Measurements from ENCODE around the gene CPNE6.

CPNE6 gene

DNA sequence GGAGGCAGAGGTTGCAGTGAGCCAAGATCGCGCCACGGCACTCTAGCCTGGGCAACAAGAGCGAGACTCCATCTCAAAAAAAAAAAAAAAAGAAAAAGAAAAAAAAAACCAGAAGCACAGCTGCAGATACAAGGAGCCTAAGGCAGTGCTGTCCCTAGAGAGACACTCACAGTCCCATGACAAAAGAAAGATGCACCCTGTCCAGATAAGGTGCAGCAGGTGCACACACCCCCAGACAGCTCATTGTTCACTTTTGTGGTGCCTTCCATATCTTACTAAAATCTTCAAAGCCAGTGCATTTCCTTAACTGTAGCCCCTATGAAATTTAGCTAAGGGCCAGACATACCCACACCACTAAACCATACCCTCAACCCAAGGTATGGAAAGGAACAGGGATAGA, 51.1 kb downstream of the CPNE6 start:
- no peak overlapping the region for H2BK5ac ChIP-seq (ENCODE audit: low read length)
- H3K79me2 ChIP-seq (ENCODE audit: control insufficient read depth, insufficient read depth, low read length), result no peaks in the 10 kb centered on the region
- WGBS (ENCODE audit: extremely low coverage, insufficient coverage, low lambda C conversion rate), result no CpG with 5 or more reads among the region's 4 CpGs
- no peak overlapping the region for H3K4me2 ChIP-seq (ENCODE audit: low read length)
- no peak overlapping the region for H2BK15ac ChIP-seq (replicated peaks; ENCODE audit: low read depth)
- no peaks in the 10 kb centered on the region for H3K27me3 ChIP-seq (ENCODE audit: insufficient read depth, low read length, poor library complexity)
- no peak overlapping the region for H3K4me3 ChIP-seq (ENCODE audit: low read length)
- no peak overlapping the region for H2AK5ac ChIP-seq (ENCODE audit: low read length)
- no peak overlapping the region for H4K5ac ChIP-seq (ENCODE audit: low read length)
- no peak overlapping the region for H3K9ac ChIP-seq (ENCODE audit: low read length)
- H3K27ac ChIP-seq (ENCODE audit: low read depth, low read length), result no peak overlapping the region
- no peaks in the 10 kb centered on the region for H3K4me1 ChIP-seq (ENCODE audit: control insufficient read depth, low read depth, low read length)
- H3K79me1 ChIP-seq (ENCODE audit: low read length), result no peaks in the 10 kb centered on the region
- no peak overlapping the region for H3K56ac ChIP-seq (ENCODE audit: low read length)
- H3K36me3 ChIP-seq (ENCODE audit: control insufficient read depth, insufficient read depth, low read length), result peaks cover 1% of the 10 kb centered on the region
- no peak overlapping the region for H3K18ac ChIP-seq (ENCODE audit: low read length)
- no peak overlapping the region for H2BK120ac ChIP-seq (ENCODE audit: low read depth, low read length)
- H4K8ac ChIP-seq (ENCODE audit: low read depth, low read length), result no peak overlapping the region
- no peak overlapping the region for H3K4ac ChIP-seq (ENCODE audit: low read depth, low read length)
- no peak for DNase-seq
- no peak overlapping the region for H3K23ac ChIP-seq (ENCODE audit: low read length)

- Histone ChIP-seq H3K36me3 (ENCODE audit: control insufficient read depth, insufficient read depth, low read length) (peaks cover 1% of the 10 kb centered on the region), H3K4ac (ENCODE audit: low read depth, low read length) (no peak overlapping the region), H3K56ac (ENCODE audit: low read length) (no peak overlapping the region), H3K4me1 (ENCODE audit: control insufficient read depth, low read depth, low read length) (no peaks in the 10 kb centered on the region), H4K8ac (ENCODE audit: low read depth, low read length) (no peak overlapping the region), H3K18ac (ENCODE audit: low read length) (no peak overlapping the region), H3K27ac (ENCODE audit: low read depth, low read length) (no peak overlapping the region), H3K4me2 (ENCODE audit: low read length) (no peak overlapping the region), H3K27me3 (ENCODE audit: insufficient read depth, low read length, poor library complexity) (no peaks in the 10 kb centered on the region), H3K79me1 (ENCODE audit: low read length) (no peaks in the 10 kb centered on the region), H2BK15ac (replicated peaks; ENCODE audit: low read depth) (no peak overlapping the region), H3K4me3 (ENCODE audit: low read length) (no peak overlapping the region), H4K5ac (ENCODE audit: low read length) (no peak overlapping the region), H3K23ac (ENCODE audit: low read length) (no peak overlapping the region), H2AK5ac (ENCODE audit: low read length) (no peak overlapping the region), H3K9ac (ENCODE audit: low read length) (no peak overlapping the region), H2BK120ac (ENCODE audit: low read depth, low read length) (no peak overlapping the region), H2BK5ac (ENCODE audit: low read length) (no peak overlapping the region), H3K79me2 (ENCODE audit: control insufficient read depth, insufficient read depth, low read length) (no peaks in the 10 kb centered on the region)
- no CpG with 5 or more reads among the region's 8 CpGs for WGBS (ENCODE audit: extremely low coverage, insufficient coverage, low lambda C conversion rate)
- DNase-seq, result no peak
Observed at GRCh38 chr14:24122898-24123297, 51.5 kb downstream of the CPNE6 start.

DNA sequence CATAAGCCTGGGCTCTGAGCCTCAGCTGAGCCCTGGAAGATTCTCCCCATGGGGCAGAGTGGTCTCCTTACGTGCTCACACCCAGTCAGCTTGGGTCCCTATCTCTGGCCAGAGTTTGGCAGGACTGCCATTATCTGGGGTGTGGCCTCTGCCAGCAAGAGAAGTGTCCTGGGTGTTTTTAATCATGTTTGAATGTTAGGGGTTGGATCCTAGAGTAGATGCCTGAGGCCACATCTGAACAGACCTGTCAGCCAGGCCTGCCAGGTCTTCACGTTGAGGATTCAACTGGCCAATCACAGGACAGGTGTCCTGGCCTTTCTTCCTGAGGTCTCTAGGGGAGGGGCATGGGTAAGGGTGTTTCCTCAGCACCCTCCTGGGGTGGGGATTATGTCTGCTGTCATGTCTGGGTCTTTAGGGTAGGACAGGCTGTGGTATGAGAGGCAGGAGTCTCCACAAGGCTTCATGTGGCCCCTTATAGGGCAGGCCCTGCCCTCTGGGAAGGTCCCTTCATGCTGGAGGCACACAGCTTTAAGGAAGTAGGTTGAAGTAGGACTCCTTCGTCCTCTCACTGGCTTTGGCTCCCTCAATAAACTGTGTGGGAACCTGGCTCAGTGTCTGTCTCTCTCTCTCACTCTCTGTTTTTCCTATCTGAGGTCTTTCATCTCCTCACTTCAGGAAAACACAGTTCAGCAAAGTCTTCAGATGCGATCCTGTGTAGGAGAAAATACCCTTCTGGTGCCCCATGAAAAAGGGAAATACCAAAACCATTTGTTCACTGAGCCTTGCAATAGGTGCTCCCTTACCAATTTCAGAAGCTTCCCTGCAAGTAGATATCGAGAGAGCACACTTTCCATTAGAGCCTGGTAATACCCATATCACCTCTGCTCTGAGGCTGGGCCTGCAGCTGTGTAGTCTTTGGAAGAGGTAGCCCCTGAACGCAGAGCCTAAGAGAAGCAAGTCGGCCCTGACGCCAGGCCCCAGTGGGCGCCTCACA, 52.4 kb downstream of the CPNE6 start:
- H3K79me2 ChIP-seq (ENCODE audit: control insufficient read depth, insufficient read depth, low read length), result no peaks in the 10 kb centered on the region
- no peak overlapping the region for H3K56ac ChIP-seq (ENCODE audit: low read length)
- H3K23ac ChIP-seq (ENCODE audit: low read length), result no peak overlapping the region
- H3K4ac ChIP-seq (ENCODE audit: low read depth, low read length), result no peak overlapping the region
- no peak overlapping the region for H3K18ac ChIP-seq (ENCODE audit: low read length)
- no peak overlapping the region for H4K8ac ChIP-seq (ENCODE audit: low read depth, low read length)
- WGBS (ENCODE audit: extremely low coverage, insufficient coverage, low lambda C conversion rate), result no CpG with 5 or more reads among the region's 9 CpGs
- no peak overlapping the region for H2AK5ac ChIP-seq (ENCODE audit: low read length)
- DNase-seq, result no peak
- no peaks in the 10 kb centered on the region for H3K79me1 ChIP-seq (ENCODE audit: low read length)
- no peak overlapping the region for H2BK15ac ChIP-seq (replicated peaks; ENCODE audit: low read depth)
- no peak overlapping the region for H4K5ac ChIP-seq (ENCODE audit: low read length)
- no peak overlapping the region for H2BK120ac ChIP-seq (ENCODE audit: low read depth, low read length)
- H3K27ac ChIP-seq (ENCODE audit: low read depth, low read length), result no peak overlapping the region
- H3K4me1 ChIP-seq (ENCODE audit: control insufficient read depth, low read depth, low read length), result no peaks in the 10 kb centered on the region
- no peaks in the 10 kb centered on the region for H3K27me3 ChIP-seq (ENCODE audit: insufficient read depth, low read length, poor library complexity)
- H3K4me2 ChIP-seq (ENCODE audit: low read length), result no peak overlapping the region
- no peak overlapping the region for H2BK5ac ChIP-seq (ENCODE audit: low read length)
- peaks cover 1% of the 10 kb centered on the region for H3K36me3 ChIP-seq (ENCODE audit: control insufficient read depth, insufficient read depth, low read length)
- H3K9ac ChIP-seq (ENCODE audit: low read length), result no peak overlapping the region
- no peak overlapping the region for H3K4me3 ChIP-seq (ENCODE audit: low read length)

GRCh38 chr14:24126939-24127338, 55.6 kb downstream of the CPNE6 start:
- H3K23ac ChIP-seq (ENCODE audit: low read length), result no peak overlapping the region
- no peak overlapping the region for H3K56ac ChIP-seq (ENCODE audit: low read length)
- H3K4me3 ChIP-seq (ENCODE audit: low read length), result no peak overlapping the region
- H4K8ac ChIP-seq (ENCODE audit: low read depth, low read length), result no peak overlapping the region
- H3K4ac ChIP-seq (ENCODE audit: low read depth, low read length), result no peak overlapping the region
- H3K27me3 ChIP-seq (ENCODE audit: insufficient read depth, low read length, poor library complexity), result no peaks in the 10 kb centered on the region
- H2AK5ac ChIP-seq (ENCODE audit: low read length), result no peak overlapping the region
- H2BK5ac ChIP-seq (ENCODE audit: low read length), result no peak overlapping the region
- no peak overlapping the region for H4K5ac ChIP-seq (ENCODE audit: low read length)
- H2BK120ac ChIP-seq (ENCODE audit: low read depth, low read length), result no peak overlapping the region
- no peak overlapping the region for H3K9ac ChIP-seq (ENCODE audit: low read length)
- H2BK15ac ChIP-seq (replicated peaks; ENCODE audit: low read depth), result no peak overlapping the region
- H3K27ac ChIP-seq (ENCODE audit: low read depth, low read length), result no peak overlapping the region
- H3K79me2 ChIP-seq (ENCODE audit: control insufficient read depth, insufficient read depth, low read length), result no peaks in the 10 kb centered on the region
- no peak overlapping the region for H3K4me2 ChIP-seq (ENCODE audit: low read length)
- H3K79me1 ChIP-seq (ENCODE audit: low read length), result no peaks in the 10 kb centered on the region
- no peak overlapping the region for H3K18ac ChIP-seq (ENCODE audit: low read length)
- H3K36me3 ChIP-seq (ENCODE audit: control insufficient read depth, insufficient read depth, low read length), result peaks cover 1% of the 10 kb centered on the region
- DNase-seq, result no peak
- H3K4me1 ChIP-seq (ENCODE audit: control insufficient read depth, low read depth, low read length), result no peaks in the 10 kb centered on the region

GRCh38 chr14:24127673-24128072, 56.3 kb downstream of the CPNE6 start:
- H3K18ac ChIP-seq (ENCODE audit: low read length), result no peak overlapping the region
- no peak overlapping the region for H3K27ac ChIP-seq (ENCODE audit: low read depth, low read length)
- no peak overlapping the region for H2BK5ac ChIP-seq (ENCODE audit: low read length)
- WGBS (ENCODE audit: extremely low coverage, insufficient coverage, low lambda C conversion rate), result no CpG with 5 or more reads among the region's 2 CpGs
- H2BK120ac ChIP-seq (ENCODE audit: low read depth, low read length), result no peak overlapping the region
- no peak overlapping the region for H4K5ac ChIP-seq (ENCODE audit: low read length)
- H2AK5ac ChIP-seq (ENCODE audit: low read length), result no peak overlapping the region
- no peak overlapping the region for H4K8ac ChIP-seq (ENCODE audit: low read depth, low read length)
- H3K56ac ChIP-seq (ENCODE audit: low read length), result no peak overlapping the region
- H3K79me1 ChIP-seq (ENCODE audit: low read length), result no peaks in the 10 kb centered on the region
- no peak overlapping the region for H3K23ac ChIP-seq (ENCODE audit: low read length)
- no peak overlapping the region for H3K9ac ChIP-seq (ENCODE audit: low read length)
- no peaks in the 10 kb centered on the region for H3K27me3 ChIP-seq (ENCODE audit: insufficient read depth, low read length, poor library complexity)
- no peak for DNase-seq
- no peak overlapping the region for H2BK15ac ChIP-seq (replicated peaks; ENCODE audit: low read depth)
- no peak overlapping the region for H3K4ac ChIP-seq (ENCODE audit: low read depth, low read length)
- H3K36me3 ChIP-seq (ENCODE audit: control insufficient read depth, insufficient read depth, low read length), result no peaks in the 10 kb centered on the region
- H3K4me2 ChIP-seq (ENCODE audit: low read length), result no peak overlapping the region
- no peaks in the 10 kb centered on the region for H3K79me2 ChIP-seq (ENCODE audit: control insufficient read depth, insufficient read depth, low read length)
- no peak overlapping the region for H3K4me3 ChIP-seq (ENCODE audit: low read length)
- no peaks in the 10 kb centered on the region for H3K4me1 ChIP-seq (ENCODE audit: control insufficient read depth, low read depth, low read length)

Data from mesendoderm (in vitro differentiated cells).